K562 (cell line): ENCODE measurements around the gene NDUFS6.

ENCODE experiments used
- CTCF ChIP-seq, 3 experiments: IDR thresholded peaks in 2 of 3; conservative IDR thresholded peaks in 1 of 3; 2 replicates each; pipeline ENCODE4 v1.5.1; 2011 to 2012; ENCODE audit warnings: low read length in 3 of 3, mild to moderate bottlenecking in 3 of 3, control low read depth in 2 of 3, improper control_type of control experiment in 1 of 3, inconsistent platforms in 1 of 3, low read depth in 1 of 3, mixed read lengths in 1 of 3, moderate library complexity in 1 of 3; ENCODE audit not compliant: insufficient read depth in 2 of 3
- E2F5 ChIP-seq: sonication (generic); formaldehyde crosslinking; IDR thresholded peaks from 2 replicates; pipeline ENCODE4 v1.8.0; 2022; ENCODE audit warnings: mild to moderate bottlenecking, missing genetic modification reagents
- E2F8 ChIP-seq: fragments of 450-650 bp; IDR thresholded peaks from 2 replicates; pipeline ENCODE4 v1.7.1; 2018; ENCODE audit warnings: mild to moderate bottlenecking, low read depth; ENCODE audit not compliant: partially characterized antibody
- JUN ChIP-seq, 2 experiments: sonication (generic) in 1 of 2; formaldehyde crosslinking in 1 of 2; IDR thresholded peaks; 2 replicates each; pipeline versions ENCODE4 v1.6.1 to v1.8.0; 2012 to 2022; ENCODE audit warnings: borderline replicate concordance in 2 of 2, mild to moderate bottlenecking in 2 of 2, improper control_type of control experiment in 1 of 2, low read depth in 1 of 2, low read length in 1 of 2, missing genetic modification reagents in 1 of 2
- JUND ChIP-seq, 2 experiments: IDR thresholded peaks; 2 replicates in 1 of 2; 3 replicates in 1 of 2; pipeline ENCODE4 v1.6.1; 2011; ENCODE audit warnings: borderline replicate concordance in 2 of 2, low read depth in 2 of 2, low read length in 2 of 2, improper control_type of control experiment in 1 of 2, missing biosample characterization in 1 of 2, missing genetic modification characterization in 1 of 2, missing genetic modification reagents in 1 of 2
- RNF2 ChIP-seq: sonication (generic); IDR thresholded peaks from 2 replicates; pipeline ENCODE4 v1.6.1; 2016
- SMARCC2 ChIP-seq: fragments of 450-650 bp; IDR thresholded peaks from 2 replicates; pipeline ENCODE4 v1.6.1; 2017; ENCODE audit warnings: antibody characterized with exemption, moderate library complexity, mild to moderate bottlenecking, low read depth
- THRA ChIP-seq: fragments of 450-650 bp; IDR thresholded peaks from 2 replicates; pipeline ENCODE4 v1.6.1; 2017; ENCODE audit warnings: mild to moderate bottlenecking, moderate library complexity
- ZBED1 ChIP-seq: IDR thresholded peaks from 2 replicates; pipeline ENCODE4 v1.6.1; 2014
- ZFP1 ChIP-seq: fragments of 450-650 bp; formaldehyde crosslinking; IDR thresholded peaks from 2 replicates; pipeline ENCODE4 v1.4.0; 2020; ENCODE audit warnings: mild to moderate bottlenecking, mixed read lengths
- ZNF354B ChIP-seq: fragments of 250-450 bp; sonication (Bioruptor Pico); IDR thresholded peaks from 2 replicates; pipeline ENCODE4 v1.4.0; 2020

- TF ChIP-seq E2F8: no peak
- TF ChIP-seq SMARCC2: no peak
- no peak for TF ChIP-seq THRA
- no peak for TF ChIP-seq CTCF (IDR thresholded peaks at IDR 0.05 in 2 of 3, conservative IDR thresholded peaks at IDR 0.05 in 1 of 3; ENCODE audit: insufficient read depth in 2 of 3, low read depth in 1 of 3, low read length in 3 of 3)
- no peak for TF ChIP-seq ZFP1 (CRISPR knock-in tag)
- no peak for TF ChIP-seq ZBED1
- no peak for TF ChIP-seq E2F5 (CRISPR knock-in tag)
- no peak for TF ChIP-seq JUN (IDR thresholded peaks at IDR 0.05; ENCODE audit: borderline replicate concordance, low read depth, low read length)
- TF ChIP-seq JUN (CRISPR knock-in tag; IDR thresholded peaks at IDR 0.05; ENCODE audit: borderline replicate concordance): no peak
- no peak for TF ChIP-seq ZNF354B
- TF ChIP-seq RNF2: no peak
- no peak for TF ChIP-seq JUND (IDR thresholded peaks at IDR 0.05; ENCODE audit: borderline replicate concordance, low read depth, low read length)
- TF ChIP-seq JUND (tag; IDR thresholded peaks at IDR 0.05; ENCODE audit: borderline replicate concordance, low read depth, low read length): no peak
Measured at GRCh38 chr5:1815071-1815786, 14.0 kb downstream of the NDUFS6 start.
